HepG2 (cell line): ENCODE data around the gene DNAAF1. TPM values are rescaled to one million over a fixed set of nuclear protein-coding genes. Genes with fewer than 3 reads are reported as not detected.

Experiments used
- ATAC-seq: fragments of 200-7000 bp; cut with Tn5 transposase; 3 replicates; pipeline ENCODE4 v1.9.1; 2020; ENCODE audit warnings: mild to moderate bottlenecking, moderate library complexity
- BruUV-seq: library from RNA; stranded (reverse); fragments of 400-500 nt; replicated peaks from 2 replicates; lab custom pipeline; 2021; lab: Mats Ljungman, UMichigan
- CTCF ChIA-PET: fragments of 300-600 bp; formaldehyde crosslinking; extraction: SDS; loops from one replicate; lab custom pipeline; 2021; ENCODE audit warnings: low total read pairs, inconsistent platforms, low intra/inter-chr PET ratio; lab: Yijun Ruan, JAX
- POLR2A ChIA-PET: fragments of 350-600 bp; sonication (Branson Sonifier 250); formaldehyde crosslinking; loops from one replicate; lab custom pipeline; 2020; ENCODE audit warnings: antibody characterized with exemption, inconsistent platforms; lab: Yijun Ruan, JAX
- DNase-seq: peaks from one replicate; pipeline ENCODE4 v3.0.0-alpha.2; 2015; ENCODE audit warnings: low spot score
- FAIRE-seq: peaks from 3 replicates; lab custom pipeline; 2011; peaks lifted over from hg19 to GRCh38; lab: Jason Lieb, UNC
- H2AFZ ChIP-seq: one replicate; pipeline ENCODE4 v1.6.1; 2011; ENCODE audit warnings: low read length, inconsistent platforms
- H3K27ac ChIP-seq: fragments of 300-600 bp; 3 replicates; pipeline ENCODE4 v1.8.0; 2011; ENCODE audit warnings: mixed run types, mild to moderate bottlenecking, mixed read lengths, low read length, inconsistent platforms; ENCODE audit not compliant: insufficient read depth; ENCODE audit errors: extremely low read length
- H3K27me3 ChIP-seq, 2 experiments: fragments of 200-600 bp in 1 of 2; 2 replicates in 1 of 2; 3 replicates in 1 of 2; pipeline versions ENCODE4 v1.6.0 to v1.8.0; 2011; ENCODE audit warnings: low read length in 2 of 2, mild to moderate bottlenecking in 2 of 2, moderate library complexity in 2 of 2, inconsistent platforms in 1 of 2; ENCODE audit not compliant: insufficient read depth in 2 of 2, control insufficient read depth in 1 of 2
- H3K36me3 ChIP-seq, 2 experiments: fragments of 200-600 bp in 1 of 2; replicated peaks in 1 of 2; 2 replicates in 1 of 2; 3 replicates in 1 of 2; pipeline versions ENCODE4 v1.5.1 to v1.8.0; 2011; ENCODE audit warnings: low read length in 2 of 2, inconsistent platforms in 1 of 2; ENCODE audit not compliant: insufficient read depth in 2 of 2, control insufficient read depth in 1 of 2
- H3K4me1 ChIP-seq: 2 replicates; pipeline ENCODE4 v1.5.1; 2012; ENCODE audit warnings: low read length, inconsistent platforms; ENCODE audit not compliant: insufficient read depth
- H3K4me2 ChIP-seq: 2 replicates; pipeline ENCODE4 v1.6.0; 2011; ENCODE audit warnings: low read depth, low read length, inconsistent platforms
- H3K4me3 ChIP-seq, 3 experiments: fragments of 200-600 bp in 1 of 3; sonication (generic), shearing (Covaris generic) in 1 of 3; replicated peaks in 1 of 3; 2 replicates each; pipeline ENCODE4 v1.5.1; 2011 to 2016; ENCODE audit warnings: low read length in 3 of 3, inconsistent platforms in 2 of 3, low read depth in 2 of 3, mild to moderate bottlenecking in 2 of 3, control low read depth in 1 of 3, mixed read lengths in 1 of 3; ENCODE audit not compliant: insufficient read depth in 1 of 3
- H3K79me2 ChIP-seq: one replicate; pipeline ENCODE4 v1.6.1; 2011; ENCODE audit warnings: low read length, inconsistent platforms; ENCODE audit not compliant: insufficient read depth
- H3K9ac ChIP-seq: 2 replicates; pipeline ENCODE4 v1.6.0; 2011; ENCODE audit warnings: mild to moderate bottlenecking, low read depth, low read length, inconsistent platforms; ENCODE audit not compliant: insufficient read depth
- H3K9me3 ChIP-seq: 2 replicates; pipeline ENCODE4 v1.5.1; 2012; ENCODE audit warnings: mild to moderate bottlenecking, low read length
- H4K20me1 ChIP-seq: 2 replicates; pipeline ENCODE4 v1.6.0; 2011; ENCODE audit warnings: inconsistent platforms, mild to moderate bottlenecking, low read length, moderate library complexity; ENCODE audit not compliant: insufficient read depth
- KLF15 ChIP-seq: sonication (generic); formaldehyde crosslinking; IDR thresholded peaks from 2 replicates; pipeline ENCODE4 v1.8.1; 2023; ENCODE audit warnings: borderline replicate concordance, mild to moderate bottlenecking, inconsistent platforms, missing genetic modification reagents, mixed read lengths
- MED13 ChIP-seq: sonication (generic); formaldehyde crosslinking; IDR thresholded peaks from 2 replicates; pipeline ENCODE4 v1.5.0; 2020; ENCODE audit warnings: missing genetic modification reagents
- PHF20 ChIP-seq: sonication (generic); formaldehyde crosslinking; IDR thresholded peaks from 2 replicates; pipeline ENCODE4 v1.5.0; 2020; ENCODE audit warnings: mild to moderate bottlenecking, missing genetic modification reagents
- ZBTB1 ChIP-seq: sonication (generic); formaldehyde crosslinking; IDR thresholded peaks from 2 replicates; pipeline ENCODE4 v1.4.0; 2020; ENCODE audit warnings: missing genetic modification reagents, borderline replicate concordance
- ZBTB7A ChIP-seq: sonication (generic); formaldehyde crosslinking; IDR thresholded peaks from 2 replicates; pipeline ENCODE4 v1.8.0; 2022; ENCODE audit warnings: mild to moderate bottlenecking, missing genetic modification reagents
- ZFY ChIP-seq: sonication (generic); formaldehyde crosslinking; IDR thresholded peaks from 2 replicates; pipeline ENCODE4 v1.4.0; 2020; ENCODE audit warnings: missing genetic modification reagents
- ZNF235 ChIP-seq: sonication (generic); formaldehyde crosslinking; IDR thresholded peaks from 2 replicates; pipeline ENCODE4 v1.8.1; 2023; ENCODE audit warnings: mild to moderate bottlenecking, missing genetic modification reagents, borderline replicate concordance
- ZNF644 ChIP-seq: IDR thresholded peaks from 2 replicates; pipeline ENCODE4 v1.6.1; 2016; ENCODE audit warnings: low read depth
- WGBS: methylation state at CpG from one replicate; pipeline ENCODE4 v1.1.6; 2017; ENCODE audit warnings: low lambda C conversion rate; 5-methylcytosine and 5-hydroxymethylcytosine counted together
- in situ Hi-C: cut with HindIII; loops from 2 replicates; pipeline ENCODE4 v1.10.0; 2017; ENCODE audit warnings: low pct_unique_long_range_greater_than_20kb; ENCODE audit not compliant: extremely low pct_ligation_motif_present
- intact Hi-C: fragments of 100-400 bp; cut with micrococcal nuclease; formaldehyde crosslinking; loops from one replicate; pipeline ENCODE4 v1.10.0; 2022; ENCODE audit not compliant: unreplicated experiment
- polyA plus RNA-seq, 8 experiments: library from polyadenylated mRNA; depleted of rRNA in 3 of 8; stranded (reverse) in 7 of 8; unstranded in 1 of 8; fragments of >200 nt; fragmentation: Illumina TruSeq in 4 of 8; extraction: Trizol in 4 of 8; gene quantifications; 2 replicates each; pipeline versions ENCODE4 v1.2.1 to v1.2.3, GENCODE V29; 2011 to 2016; ENCODE audit warnings: low read depth in 4 of 8, missing spikeins in 1 of 8, mixed read lengths in 1 of 8; ENCODE audit not compliant: insufficient read depth in 1 of 8
- total RNA-seq, 5 experiments: library from RNA; depleted of rRNA; stranded (reverse); fragments of >200 nt; fragmentation: Illumina TruSeq; extraction: Trizol; gene quantifications; 2 replicates each; pipeline ENCODE4 v1.2.3, GENCODE V29; 2016; ENCODE audit warnings: low read depth in 1 of 5
- TF ChIP-seq, protein P1 (sequence below): sonication (generic); formaldehyde crosslinking; IDR thresholded peaks from 2 replicates; pipeline ENCODE4 v1.5.0; 2020; ENCODE audit warnings: mild to moderate bottlenecking, missing genetic modification reagents, borderline replicate concordance
- TF ChIP-seq, protein P2 (sequence below): sonication (generic); formaldehyde crosslinking; IDR thresholded peaks from 2 replicates; pipeline ENCODE4 v1.8.1; 2023; ENCODE audit warnings: mild to moderate bottlenecking, missing genetic modification reagents

DNAAF1 gene
- total and polyA plus RNA-seq, 2 of the 13 experiments (the other 11 are each of a cell fraction or from before 2014, with no cell fraction given): 0.04 TPM; not detected in 1

DNA sequence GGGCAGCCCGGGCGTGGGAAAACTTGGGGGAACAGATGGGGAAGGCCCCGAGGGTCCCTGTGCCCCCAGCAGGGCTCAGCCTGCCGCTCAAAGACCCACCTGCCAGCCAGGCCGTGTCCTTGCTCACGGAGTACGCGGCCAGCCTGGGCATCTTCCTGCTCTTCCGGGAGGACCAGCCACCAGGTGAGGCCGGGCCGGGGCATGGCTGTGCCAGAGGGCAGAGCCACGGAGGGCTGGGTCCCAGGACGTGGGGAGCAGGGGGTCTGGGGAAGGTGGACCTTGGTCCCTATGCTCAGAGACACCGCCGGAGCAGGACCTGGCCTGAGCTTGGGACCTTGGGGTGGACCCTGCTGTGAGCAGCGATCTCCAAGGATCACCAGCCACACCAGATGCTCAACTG is 46.4 kb downstream of the DNAAF1 start (continued):
- no peak for TF ChIP-seq ZBTB7A (CRISPR knock-in tag)
- TF ChIP-seq ZFY (CRISPR knock-in tag): no peak
- no peak for TF ChIP-seq ZNF644 (CRISPR knock-in tag)
- no peak for TF ChIP-seq KLF15 (CRISPR knock-in tag)

DNA sequence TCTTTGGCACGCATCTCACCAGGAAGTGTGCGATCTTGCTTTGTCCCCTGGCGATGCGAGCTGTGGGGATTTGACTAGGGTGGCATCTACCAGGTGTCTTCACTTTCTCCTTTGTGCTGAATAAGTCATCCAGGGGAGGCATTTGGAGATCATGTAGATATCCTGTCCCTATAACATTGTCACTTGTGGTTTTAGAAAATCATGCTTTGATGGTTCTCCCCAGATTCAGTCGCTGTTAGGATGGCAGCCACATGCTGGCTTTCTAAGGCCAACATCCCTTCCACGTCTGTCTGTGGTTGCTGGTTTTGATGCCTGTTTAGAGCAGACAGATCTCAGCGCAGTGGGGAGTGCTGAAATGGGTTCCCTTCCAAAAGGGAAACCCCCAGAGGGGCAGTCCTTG is 48.4 kb downstream of the DNAAF1 start:
- WGBS: 50% methylated on average over 7 of the region's 7 CpGs
- Histone ChIP-seq H3K9ac (no peak overlapping the region), H3K36me3 (no peaks in the 10 kb centered on the region), H3K4me2 (no peak overlapping the region), H3K79me2 (no peaks in the 10 kb centered on the region)
- in situ Hi-C loops: loop anchor here (25.0 kb wide), 1 partner anchor 231 kb away; the partner anchor contains the start of genes NECAB2 and OSGIN1
- no TSS peak for BruUV-seq
- CTCF ChIA-PET: no interaction called here
- DNase-seq (no peak), FAIRE-seq (no peak), ATAC-seq (no peak)
- TF ChIP-seq, protein P1, sequence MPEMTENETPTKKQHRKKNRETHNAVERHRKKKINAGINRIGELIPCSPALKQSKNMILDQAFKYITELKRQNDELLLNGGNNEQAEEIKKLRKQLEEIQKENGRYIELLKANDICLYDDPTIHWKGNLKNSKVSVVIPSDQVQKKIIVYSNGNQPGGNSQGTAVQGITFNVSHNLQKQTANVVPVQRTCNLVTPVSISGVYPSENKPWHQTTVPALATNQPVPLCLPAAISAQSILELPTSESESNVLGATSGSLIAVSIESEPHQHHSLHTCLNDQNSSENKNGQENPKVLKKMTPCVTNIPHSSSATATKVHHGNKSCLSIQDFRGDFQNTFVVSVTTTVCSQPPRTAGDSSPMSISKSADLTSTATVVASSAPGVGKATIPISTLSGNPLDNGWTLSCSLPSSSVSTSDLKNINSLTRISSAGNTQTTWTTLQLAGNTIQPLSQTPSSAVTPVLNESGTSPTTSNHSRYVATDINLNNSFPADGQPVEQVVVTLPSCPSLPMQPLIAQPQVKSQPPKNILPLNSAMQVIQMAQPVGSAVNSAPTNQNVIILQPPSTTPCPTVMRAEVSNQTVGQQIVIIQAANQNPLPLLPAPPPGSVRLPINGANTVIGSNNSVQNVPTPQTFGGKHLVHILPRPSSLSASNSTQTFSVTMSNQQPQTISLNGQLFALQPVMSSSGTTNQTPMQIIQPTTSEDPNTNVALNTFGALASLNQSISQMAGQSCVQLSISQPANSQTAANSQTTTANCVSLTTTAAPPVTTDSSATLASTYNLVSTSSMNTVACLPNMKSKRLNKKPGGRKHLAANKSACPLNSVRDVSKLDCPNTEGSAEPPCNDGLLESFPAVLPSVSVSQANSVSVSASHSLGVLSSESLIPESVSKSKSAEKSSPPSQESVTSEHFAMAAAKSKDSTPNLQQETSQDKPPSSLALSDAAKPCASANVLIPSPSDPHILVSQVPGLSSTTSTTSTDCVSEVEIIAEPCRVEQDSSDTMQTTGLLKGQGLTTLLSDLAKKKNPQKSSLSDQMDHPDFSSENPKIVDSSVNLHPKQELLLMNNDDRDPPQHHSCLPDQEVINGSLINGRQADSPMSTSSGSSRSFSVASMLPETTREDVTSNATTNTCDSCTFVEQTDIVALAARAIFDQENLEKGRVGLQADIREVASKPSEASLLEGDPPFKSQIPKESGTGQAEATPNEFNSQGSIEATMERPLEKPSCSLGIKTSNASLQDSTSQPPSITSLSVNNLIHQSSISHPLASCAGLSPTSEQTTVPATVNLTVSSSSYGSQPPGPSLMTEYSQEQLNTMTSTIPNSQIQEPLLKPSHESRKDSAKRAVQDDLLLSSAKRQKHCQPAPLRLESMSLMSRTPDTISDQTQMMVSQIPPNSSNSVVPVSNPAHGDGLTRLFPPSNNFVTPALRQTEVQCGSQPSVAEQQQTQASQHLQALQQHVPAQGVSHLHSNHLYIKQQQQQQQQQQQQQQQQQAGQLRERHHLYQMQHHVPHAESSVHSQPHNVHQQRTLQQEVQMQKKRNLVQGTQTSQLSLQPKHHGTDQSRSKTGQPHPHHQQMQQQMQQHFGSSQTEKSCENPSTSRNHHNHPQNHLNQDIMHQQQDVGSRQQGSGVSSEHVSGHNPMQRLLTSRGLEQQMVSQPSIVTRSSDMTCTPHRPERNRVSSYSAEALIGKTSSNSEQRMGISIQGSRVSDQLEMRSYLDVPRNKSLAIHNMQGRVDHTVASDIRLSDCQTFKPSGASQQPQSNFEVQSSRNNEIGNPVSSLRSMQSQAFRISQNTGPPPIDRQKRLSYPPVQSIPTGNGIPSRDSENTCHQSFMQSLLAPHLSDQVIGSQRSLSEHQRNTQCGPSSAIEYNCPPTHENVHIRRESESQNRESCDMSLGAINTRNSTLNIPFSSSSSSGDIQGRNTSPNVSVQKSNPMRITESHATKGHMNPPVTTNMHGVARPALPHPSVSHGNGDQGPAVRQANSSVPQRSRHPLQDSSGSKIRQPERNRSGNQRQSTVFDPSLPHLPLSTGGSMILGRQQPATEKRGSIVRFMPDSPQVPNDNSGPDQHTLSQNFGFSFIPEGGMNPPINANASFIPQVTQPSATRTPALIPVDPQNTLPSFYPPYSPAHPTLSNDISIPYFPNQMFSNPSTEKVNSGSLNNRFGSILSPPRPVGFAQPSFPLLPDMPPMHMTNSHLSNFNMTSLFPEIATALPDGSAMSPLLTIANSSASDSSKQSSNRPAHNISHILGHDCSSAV: no peak
- TF ChIP-seq, protein P2, sequence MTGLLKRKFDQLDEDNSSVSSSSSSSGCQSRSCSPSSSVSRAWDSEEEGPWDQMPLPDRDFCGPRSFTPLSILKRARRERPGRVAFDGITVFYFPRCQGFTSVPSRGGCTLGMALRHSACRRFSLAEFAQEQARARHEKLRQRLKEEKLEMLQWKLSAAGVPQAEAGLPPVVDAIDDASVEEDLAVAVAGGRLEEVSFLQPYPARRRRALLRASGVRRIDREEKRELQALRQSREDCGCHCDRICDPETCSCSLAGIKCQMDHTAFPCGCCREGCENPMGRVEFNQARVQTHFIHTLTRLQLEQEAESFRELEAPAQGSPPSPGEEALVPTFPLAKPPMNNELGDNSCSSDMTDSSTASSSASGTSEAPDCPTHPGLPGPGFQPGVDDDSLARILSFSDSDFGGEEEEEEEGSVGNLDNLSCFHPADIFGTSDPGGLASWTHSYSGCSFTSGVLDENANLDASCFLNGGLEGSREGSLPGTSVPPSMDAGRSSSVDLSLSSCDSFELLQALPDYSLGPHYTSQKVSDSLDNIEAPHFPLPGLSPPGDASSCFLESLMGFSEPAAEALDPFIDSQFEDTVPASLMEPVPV (CRISPR knock-in tag): no peak
- no peak for TF ChIP-seq ZBTB1 (CRISPR knock-in tag)
- TF ChIP-seq PHF20 (CRISPR knock-in tag): no peak
- TF ChIP-seq ZNF235 (CRISPR knock-in tag): no peak
- no peak for TF ChIP-seq MED13
- TF ChIP-seq, all 625 proteins: peak for 0
- H2AFZ ChIP-seq: no peak overlapping the region
- H3K27ac ChIP-seq: no peak overlapping the region
- POLR2A ChIA-PET: no interaction called here
- no peaks in the 10 kb centered on the region for H4K20me1 ChIP-seq
- peaks cover 22 to 58% of the 10 kb centered on the region in 2 experiments; a peak in 3 of 5 replicates for H3K27me3 ChIP-seq
- H3K9me3 ChIP-seq: no peaks in the 10 kb centered on the region
- intact Hi-C loops: no loop called here
- no peak overlapping the region for H3K4me3 ChIP-seq
- H3K4me1 ChIP-seq: no peaks in the 10 kb centered on the region
